Neutrophil (primary cell): ENCODE results near the gene PFN1.

Source experiments
- H3K27ac ChIP-seq: fragments of 200-600 bp; sonication (generic); 2 replicates; pipeline ENCODE4 v1.5.1; 2016; ENCODE audit warnings: mild to moderate bottlenecking, moderate library complexity
- H3K27me3 ChIP-seq: fragments of 200-600 bp; sonication (generic); 2 replicates; pipeline ENCODE4 v1.6.0; 2016; ENCODE audit warnings: mild to moderate bottlenecking
- H3K36me3 ChIP-seq: fragments of 200-600 bp; sonication (generic); 2 replicates; pipeline ENCODE4 v1.5.1; 2017
- H3K4me1 ChIP-seq, 2 experiments: fragments of 200-600 bp in 1 of 2; sonication (generic) in 1 of 2; 1 replicate in 1 of 2; 2 replicates in 1 of 2; pipeline versions ENCODE4 v1.5.1 to v1.6.1; 2013 to 2016; ENCODE audit warnings: low read depth in 1 of 2, low read length in 1 of 2, mild to moderate bottlenecking in 1 of 2, moderate library complexity in 1 of 2; ENCODE audit not compliant: control insufficient read depth in 1 of 2, insufficient read depth in 1 of 2
- H3K4me3 ChIP-seq, 2 experiments: fragments of 200-600 bp in 1 of 2; sonication (generic) in 1 of 2; 1 replicate in 1 of 2; 2 replicates in 1 of 2; pipeline ENCODE4 v1.5.1; 2013 to 2016; ENCODE audit warnings: low read depth in 1 of 2, low read length in 1 of 2, mild to moderate bottlenecking in 1 of 2, moderate library complexity in 1 of 2
- H3K9me3 ChIP-seq: fragments of 200-600 bp; sonication (generic); 2 replicates; pipeline ENCODE4 v1.5.1; 2016
- TF ChIP-seq, protein P1 (sequence below): fragments of 200-600 bp; sonication (generic); IDR thresholded peaks from 2 replicates; pipeline ENCODE4 v1.5.1; 2016; ENCODE audit warnings: antibody characterized with exemption

PFN1 gene

DNA sequence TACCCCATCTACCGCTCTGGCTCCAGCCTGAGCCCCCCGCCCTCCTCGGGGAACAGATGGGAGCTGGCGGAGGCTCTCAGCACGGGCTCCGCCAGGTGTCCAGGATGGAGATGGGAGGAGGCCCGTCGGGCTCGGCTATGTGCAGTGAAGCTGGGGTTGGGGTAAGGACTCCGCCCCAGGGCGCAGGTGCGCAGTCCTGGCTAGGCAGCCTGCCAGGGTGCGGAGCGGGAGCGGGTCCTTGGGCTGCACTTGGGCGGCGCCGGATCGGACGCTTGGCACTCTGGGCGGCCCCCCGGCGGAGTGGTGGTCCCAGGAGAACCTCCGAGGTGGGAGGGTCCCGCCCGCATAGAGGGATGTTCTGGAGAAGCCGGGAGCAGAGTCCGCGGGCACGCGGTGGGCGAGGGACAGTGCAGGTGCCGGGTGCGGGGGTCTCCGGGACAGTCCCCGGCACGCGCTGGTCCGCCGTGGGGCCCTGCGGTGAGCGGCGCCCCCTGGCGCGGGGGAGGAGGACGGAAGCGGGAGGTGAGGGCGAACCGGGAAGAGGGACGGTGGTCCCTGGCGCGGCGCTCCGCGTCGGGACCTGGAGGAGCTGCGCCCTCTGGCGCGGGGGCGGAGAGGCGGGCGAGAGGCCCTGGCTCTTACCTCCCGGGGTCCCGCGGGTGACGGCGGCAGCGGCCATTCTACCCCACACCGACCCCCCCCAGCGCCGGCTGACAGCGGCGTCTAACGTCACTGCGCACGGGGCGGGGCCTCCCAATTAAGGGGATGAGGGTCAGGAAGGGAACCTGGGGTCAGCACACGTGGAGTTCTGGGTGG, 38.8 kb upstream of the PFN1 start, which contains the start of gene CAMTA2:
Gene CAMTA2, minus strand, starts transcription at position 725 of the 816 bp plus-strand sequence. CDS start 1,453 bp downstream, outside the sequence.
- TF ChIP-seq, protein P1, sequence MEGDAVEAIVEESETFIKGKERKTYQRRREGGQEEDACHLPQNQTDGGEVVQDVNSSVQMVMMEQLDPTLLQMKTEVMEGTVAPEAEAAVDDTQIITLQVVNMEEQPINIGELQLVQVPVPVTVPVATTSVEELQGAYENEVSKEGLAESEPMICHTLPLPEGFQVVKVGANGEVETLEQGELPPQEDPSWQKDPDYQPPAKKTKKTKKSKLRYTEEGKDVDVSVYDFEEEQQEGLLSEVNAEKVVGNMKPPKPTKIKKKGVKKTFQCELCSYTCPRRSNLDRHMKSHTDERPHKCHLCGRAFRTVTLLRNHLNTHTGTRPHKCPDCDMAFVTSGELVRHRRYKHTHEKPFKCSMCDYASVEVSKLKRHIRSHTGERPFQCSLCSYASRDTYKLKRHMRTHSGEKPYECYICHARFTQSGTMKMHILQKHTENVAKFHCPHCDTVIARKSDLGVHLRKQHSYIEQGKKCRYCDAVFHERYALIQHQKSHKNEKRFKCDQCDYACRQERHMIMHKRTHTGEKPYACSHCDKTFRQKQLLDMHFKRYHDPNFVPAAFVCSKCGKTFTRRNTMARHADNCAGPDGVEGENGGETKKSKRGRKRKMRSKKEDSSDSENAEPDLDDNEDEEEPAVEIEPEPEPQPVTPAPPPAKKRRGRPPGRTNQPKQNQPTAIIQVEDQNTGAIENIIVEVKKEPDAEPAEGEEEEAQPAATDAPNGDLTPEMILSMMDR, result peak; percentile 87
- Histone ChIP-seq H3K27me3 (no peaks in the 10 kb centered on the region), H3K4me3 (peak within 1 kb of the TSS; percentile 84 to 98), H3K9me3 (no peaks in the 10 kb centered on the region), H3K27ac (peak within 1 kb of the TSS; percentile 92), H3K4me1 (peaks cover 26 to 28% of the 10 kb centered on the region in 2 experiments), H3K36me3 (peaks cover 21% of the 10 kb centered on the region)

DNA sequence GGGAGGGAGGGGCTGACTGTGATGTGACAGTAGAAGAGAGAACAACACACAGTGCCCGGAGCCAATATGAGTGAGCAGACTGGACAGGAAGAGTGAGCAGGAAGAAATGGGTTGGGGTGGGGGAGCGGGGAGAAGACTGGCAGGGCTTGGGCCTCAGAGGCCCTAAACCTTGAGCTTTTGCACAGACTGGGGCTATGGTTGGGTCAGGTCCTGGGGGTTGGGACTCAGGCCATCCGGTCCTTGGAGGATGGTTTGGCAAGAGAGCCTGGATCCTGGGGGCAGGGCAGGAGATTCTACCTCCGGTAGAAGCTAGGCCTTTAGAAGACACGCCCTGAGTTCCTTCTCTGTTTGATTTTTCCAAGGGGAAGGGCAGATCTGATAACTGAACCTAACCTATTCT, 38.1 kb upstream of the PFN1 start:
- Histone ChIP-seq H3K36me3 (peaks cover 29% of the 10 kb centered on the region), H3K27ac (peak overlapping the region; percentile 92), H3K4me1 (peaks cover 26 to 28% of the 10 kb centered on the region in 2 experiments), H3K4me3 (peak overlapping the region; percentile 84 to 98), H3K27me3 (no peaks in the 10 kb centered on the region), H3K9me3 (no peaks in the 10 kb centered on the region)
- TF ChIP-seq, protein P1, result no peak

DNA sequence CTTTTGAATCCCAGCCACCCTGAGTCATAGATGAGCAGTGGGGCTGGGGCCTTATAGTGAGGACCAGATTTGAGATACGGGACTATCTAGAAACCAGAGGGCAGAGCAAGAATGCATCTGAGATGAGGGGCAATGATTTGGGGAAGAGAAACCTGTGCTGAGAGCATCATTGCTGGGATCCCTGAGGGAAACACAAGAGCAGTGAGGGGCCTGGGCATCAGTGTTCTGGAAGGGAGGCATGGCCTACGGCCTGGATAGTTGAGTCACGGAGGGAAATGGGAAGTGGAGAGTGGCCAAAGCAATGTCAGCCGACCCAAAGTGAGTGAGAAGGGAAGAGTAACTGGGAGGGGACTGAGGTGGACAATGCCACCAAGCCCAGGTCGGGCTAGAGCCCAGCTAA, 34.0 kb upstream of the PFN1 start:
- H3K27me3 ChIP-seq, result no peaks in the 10 kb centered on the region
- H3K9me3 ChIP-seq, result no peaks in the 10 kb centered on the region
- H3K4me1 ChIP-seq, result peaks cover 53 to 59% of the 10 kb centered on the region in 2 experiments
- TF ChIP-seq, protein P1, result no peak
- peaks cover 56% of the 10 kb centered on the region for H3K36me3 ChIP-seq
- peak overlapping the region; percentile 96 for H3K27ac ChIP-seq
- H3K4me3 ChIP-seq, result no peak overlapping the region

DNA sequence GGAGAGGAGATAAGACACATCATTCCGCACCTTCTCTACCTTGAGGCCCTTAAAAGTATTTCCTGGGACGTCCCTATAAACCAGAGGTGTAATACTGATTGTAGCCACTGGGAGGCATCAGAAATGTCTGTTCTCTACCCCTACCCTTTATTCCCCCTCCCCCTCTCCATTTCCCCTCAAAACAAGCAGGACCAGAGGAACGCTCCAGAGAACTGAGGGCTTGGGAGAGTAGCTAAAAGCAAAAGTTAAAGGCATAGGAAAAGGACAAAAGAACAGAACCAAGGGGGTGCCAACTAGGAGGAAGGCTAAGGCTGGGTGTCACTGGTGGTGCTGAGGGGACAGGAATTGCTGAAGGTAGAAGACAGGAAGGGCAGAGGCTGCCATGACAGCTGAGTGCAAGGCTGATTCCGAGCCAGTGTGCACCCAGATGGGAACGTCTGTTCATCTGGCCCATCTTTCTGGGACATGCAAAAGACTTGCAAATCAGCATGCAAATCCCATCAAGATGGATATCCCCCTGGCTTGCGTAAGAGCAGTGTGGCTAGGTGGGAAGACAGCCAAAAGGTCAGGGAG, 32.4 kb upstream of the PFN1 start:
- H3K9me3 ChIP-seq, result no peaks in the 10 kb centered on the region
- H3K36me3 ChIP-seq, result peaks cover 72% of the 10 kb centered on the region
- H3K27me3 ChIP-seq, result no peaks in the 10 kb centered on the region
- peak overlapping the region; percentile 96 for H3K27ac ChIP-seq
- H3K4me3 ChIP-seq, result peak overlapping the region in 1 of 2 experiments; percentile 3
- TF ChIP-seq, protein P1, result peak; percentile 79
- peaks cover 39 to 44% of the 10 kb centered on the region in 2 experiments for H3K4me1 ChIP-seq

DNA sequence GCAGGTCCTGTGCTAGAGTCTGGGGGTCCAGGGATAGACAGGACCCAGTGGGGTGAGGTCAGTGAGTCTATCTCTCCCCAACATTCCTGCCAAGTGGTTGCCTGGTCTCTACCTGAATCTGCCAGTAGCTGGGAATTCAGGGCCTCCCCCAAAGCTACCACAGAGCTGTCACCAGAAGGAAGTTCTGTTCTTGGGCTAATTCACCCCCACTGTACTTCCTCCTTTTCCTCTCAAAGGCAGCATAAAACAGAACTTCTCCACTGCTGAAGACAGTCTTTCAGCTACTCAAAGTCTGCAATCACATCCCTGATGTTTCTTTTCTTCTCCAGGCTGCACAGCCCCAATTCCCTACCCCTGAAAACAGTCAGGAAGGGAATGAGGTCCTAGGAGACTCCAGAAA, 30.4 kb upstream of the PFN1 start:
- H3K4me3 ChIP-seq, result peak overlapping the region; percentile 47 to 49
- H3K36me3 ChIP-seq, result peaks cover 73% of the 10 kb centered on the region

More for the DNA sequence above, 30.4 kb upstream of the PFN1 start:
- no peaks in the 10 kb centered on the region for H3K9me3 ChIP-seq
- peaks cover 46% of the 10 kb centered on the region in 2 experiments for H3K4me1 ChIP-seq
- H3K27ac ChIP-seq, result peak overlapping the region; percentile 96
- H3K27me3 ChIP-seq, result no peaks in the 10 kb centered on the region
- TF ChIP-seq, protein P1, result peak; percentile 7
